ENCODE measurements around the gene CCDC106.

GRCh38 chr19:55666343-55667005, 18.5 kb downstream of the CCDC106 start:
- TF ChIP-seq POLR2A (IDR thresholded peaks at IDR 0.05; ENCODE audit: low read depth, low read length) = no peak
- TF ChIP-seq POLR2AphosphoS5 (IDR thresholded peaks at IDR 0.05; ENCODE audit: low read depth, low read length) = no peak
- no peak for TF ChIP-seq SPI1 (IDR thresholded peaks at IDR 0.05; ENCODE audit: low read depth, low read length)
- no peak for TF ChIP-seq TAF1 (IDR thresholded peaks at IDR 0.05; ENCODE audit: low read depth, low read length)
- TF ChIP-seq POU2F2 (IDR thresholded peaks at IDR 0.05; ENCODE audit: low read depth, low read length) = no peak
- no peak for TF ChIP-seq PAX5 (IDR thresholded peaks at IDR 0.05; ENCODE audit: insufficient read depth, low read length, severe bottlenecking)

Measured in GM12891 (cell line).